GM19395 (cell line): ENCODE results near the gene GIPR.
"Not testable (repeated sequence)": the region's sequence is repeated elsewhere in the genome, so short reads cannot be mapped to it uniquely, and the experiment has no call there.

Experiments used
- ATAC-seq: cut with Tn5 transposase; IDR thresholded peaks from one replicate; pipeline ENCODE4 v1.9.1; 2021; ENCODE audit warnings: mild to moderate bottlenecking, moderate library complexity; ENCODE audit not compliant: unreplicated experiment

Gene GIPR

GRCh38 chr19:45685045-45685444, 17.0 kb downstream of the GIPR start:
- not testable (repeated sequence) for ATAC-seq

- ATAC-seq: no peak
Observed at GRCh38 chr19:45687599-45687998, 19.6 kb downstream of the GIPR start.

GRCh38 chr19:45691516-45692186, 23.6 kb downstream of the GIPR start, which contains the start of gene SNRPD2:
SNRPD2 (minus strand) TSS chr19:45691953; CDS start chr19:45691888, 65 bp downstream.
- peak; percentile 62 for ATAC-seq

GRCh38 chr19:45692187-45693105, 24.4 kb downstream of the GIPR start, which contains the start of gene QPCTL:
QPCTL (plus strand) TSS chr19:45692666; CDS start chr19:45692704, 38 bp downstream.
- ATAC-seq: peak; percentile 86

GRCh38 chr19:45693106-45693788, 25.2 kb downstream of the GIPR start:
- ATAC-seq: no peak

GRCh38 chr19:45701676-45702075, 33.7 kb downstream of the GIPR start:
- ATAC-seq: no peak

GRCh38 chr19:45705115-45705514, 37.1 kb downstream of the GIPR start:
- ATAC-seq: no peak

- no peak for ATAC-seq
Observed at GRCh38 chr19:45705710-45706415, 37.8 kb downstream of the GIPR start.

GRCh38 chr19:45710356-45711130, 42.5 kb downstream of the GIPR start:
- ATAC-seq: no peak

- ATAC-seq: no peak
Observed at GRCh38 chr19:45711851-45712698, 44.1 kb downstream of the GIPR start.

- no peak for ATAC-seq
Observed at GRCh38 chr19:45712699-45713067, 44.7 kb downstream of the GIPR start.

- no peak for ATAC-seq
Observed at GRCh38 chr19:45713141-45713540, 45.1 kb downstream of the GIPR start.

- no peak for ATAC-seq
Observed at GRCh38 chr19:45715139-45715538, 47.1 kb downstream of the GIPR start.

- no peak for ATAC-seq
Observed at GRCh38 chr19:45716359-45717130, 48.5 kb downstream of the GIPR start.

- peak; percentile 95 for ATAC-seq
Observed at GRCh38 chr19:45717131-45717982, 49.3 kb downstream of the GIPR start.

GRCh38 chr19:45717983-45718650, 50.1 kb downstream of the GIPR start:
- no peak for ATAC-seq

GRCh38 chr19:45720065-45720464, 52.0 kb downstream of the GIPR start:
- ATAC-seq: not testable (repeated sequence)
